Subcutaneous adipose tissue (tissue), 4 donors: Measurements from ENCODE around the gene KIDINS220. TPM values are rescaled to one million over a fixed set of nuclear protein-coding genes. Genes with fewer than 3 reads are reported as not detected.

Experiments
- total RNA-seq, 4 donors: library from RNA; depleted of rRNA; stranded (reverse); fragments of >200 nt; gene quantifications; one replicate each; pipeline ENCODE4 v1.1.0, GENCODE V29; 2016
- TF ChIP-seq, protein P1 (sequence below): fragments of 450-650 bp; IDR thresholded peaks from one replicate; pipeline ENCODE4 v1.5.1; 2016; ENCODE audit warnings: low read depth, mild to moderate bottlenecking, control low read depth, antibody characterized with exemption, moderate library complexity

Gene KIDINS220
- total RNA-seq, 4 donors from 2014 or later: 83.0 to 107 (median 88.9) TPM

DNA sequence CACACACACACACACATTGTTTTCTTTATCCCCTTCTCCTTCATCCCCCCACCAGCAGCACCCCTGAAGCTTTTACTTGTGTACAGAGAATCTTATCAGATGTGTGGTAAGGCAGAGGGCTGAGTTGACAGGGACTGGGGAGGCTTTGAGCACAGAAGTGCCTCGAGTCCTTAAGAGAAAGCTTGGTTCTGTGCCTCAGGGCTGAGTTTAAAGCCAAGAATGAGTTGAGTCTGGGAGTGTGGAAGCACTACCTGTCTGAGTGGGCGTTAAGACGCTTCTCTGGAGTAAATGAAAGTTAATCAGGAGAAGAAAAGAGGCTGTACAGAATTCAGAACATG is 152.9 kb downstream of the KIDINS220 start:
- TF ChIP-seq, protein P1, sequence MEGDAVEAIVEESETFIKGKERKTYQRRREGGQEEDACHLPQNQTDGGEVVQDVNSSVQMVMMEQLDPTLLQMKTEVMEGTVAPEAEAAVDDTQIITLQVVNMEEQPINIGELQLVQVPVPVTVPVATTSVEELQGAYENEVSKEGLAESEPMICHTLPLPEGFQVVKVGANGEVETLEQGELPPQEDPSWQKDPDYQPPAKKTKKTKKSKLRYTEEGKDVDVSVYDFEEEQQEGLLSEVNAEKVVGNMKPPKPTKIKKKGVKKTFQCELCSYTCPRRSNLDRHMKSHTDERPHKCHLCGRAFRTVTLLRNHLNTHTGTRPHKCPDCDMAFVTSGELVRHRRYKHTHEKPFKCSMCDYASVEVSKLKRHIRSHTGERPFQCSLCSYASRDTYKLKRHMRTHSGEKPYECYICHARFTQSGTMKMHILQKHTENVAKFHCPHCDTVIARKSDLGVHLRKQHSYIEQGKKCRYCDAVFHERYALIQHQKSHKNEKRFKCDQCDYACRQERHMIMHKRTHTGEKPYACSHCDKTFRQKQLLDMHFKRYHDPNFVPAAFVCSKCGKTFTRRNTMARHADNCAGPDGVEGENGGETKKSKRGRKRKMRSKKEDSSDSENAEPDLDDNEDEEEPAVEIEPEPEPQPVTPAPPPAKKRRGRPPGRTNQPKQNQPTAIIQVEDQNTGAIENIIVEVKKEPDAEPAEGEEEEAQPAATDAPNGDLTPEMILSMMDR: no peak

DNA sequence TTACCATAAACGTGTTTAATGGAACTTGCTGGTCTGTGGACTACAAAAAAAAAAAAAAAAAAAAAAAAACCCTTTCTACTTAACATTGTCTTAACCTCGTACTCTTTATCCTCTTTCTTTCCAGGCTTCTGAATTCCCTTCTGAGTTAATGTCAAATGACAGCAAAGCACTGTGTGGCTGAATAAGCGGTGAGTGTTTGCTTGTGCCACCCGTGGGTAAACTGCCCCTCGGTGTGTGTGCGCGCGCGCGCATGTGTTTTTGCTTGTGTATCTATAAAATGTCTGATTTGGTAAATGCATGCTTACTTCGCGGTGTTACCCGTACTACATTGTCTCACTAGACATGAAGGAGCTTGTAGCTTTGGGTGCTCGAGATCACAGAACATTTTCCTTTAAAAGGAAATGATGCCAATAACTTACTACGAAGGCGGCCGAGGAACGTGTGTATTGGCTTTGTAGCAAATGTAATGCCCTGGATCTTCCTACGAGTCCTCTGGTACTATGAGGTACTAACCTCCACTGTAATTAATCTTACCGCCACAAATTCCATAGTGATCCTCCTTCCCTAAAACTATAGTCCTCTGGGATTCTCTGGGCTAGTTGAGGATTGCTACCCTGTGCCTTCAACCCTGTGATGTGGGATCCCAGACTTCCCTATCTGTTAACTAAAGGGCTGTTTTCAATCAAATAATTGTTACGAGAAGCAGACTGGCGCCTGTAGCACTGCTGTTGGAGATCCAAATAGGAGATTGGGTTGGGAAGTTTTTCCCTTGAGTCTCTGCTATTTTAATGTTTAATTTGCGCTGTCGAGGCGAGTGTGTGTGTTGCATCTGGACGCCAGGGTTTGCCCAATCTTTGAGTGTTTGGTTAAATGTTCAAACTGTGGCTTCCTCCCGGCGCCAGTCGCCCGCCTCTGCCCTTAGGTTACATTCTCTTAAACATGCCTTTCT is 154.4 kb downstream of the KIDINS220 start:
- TF ChIP-seq, protein P1: no peak

DNA sequence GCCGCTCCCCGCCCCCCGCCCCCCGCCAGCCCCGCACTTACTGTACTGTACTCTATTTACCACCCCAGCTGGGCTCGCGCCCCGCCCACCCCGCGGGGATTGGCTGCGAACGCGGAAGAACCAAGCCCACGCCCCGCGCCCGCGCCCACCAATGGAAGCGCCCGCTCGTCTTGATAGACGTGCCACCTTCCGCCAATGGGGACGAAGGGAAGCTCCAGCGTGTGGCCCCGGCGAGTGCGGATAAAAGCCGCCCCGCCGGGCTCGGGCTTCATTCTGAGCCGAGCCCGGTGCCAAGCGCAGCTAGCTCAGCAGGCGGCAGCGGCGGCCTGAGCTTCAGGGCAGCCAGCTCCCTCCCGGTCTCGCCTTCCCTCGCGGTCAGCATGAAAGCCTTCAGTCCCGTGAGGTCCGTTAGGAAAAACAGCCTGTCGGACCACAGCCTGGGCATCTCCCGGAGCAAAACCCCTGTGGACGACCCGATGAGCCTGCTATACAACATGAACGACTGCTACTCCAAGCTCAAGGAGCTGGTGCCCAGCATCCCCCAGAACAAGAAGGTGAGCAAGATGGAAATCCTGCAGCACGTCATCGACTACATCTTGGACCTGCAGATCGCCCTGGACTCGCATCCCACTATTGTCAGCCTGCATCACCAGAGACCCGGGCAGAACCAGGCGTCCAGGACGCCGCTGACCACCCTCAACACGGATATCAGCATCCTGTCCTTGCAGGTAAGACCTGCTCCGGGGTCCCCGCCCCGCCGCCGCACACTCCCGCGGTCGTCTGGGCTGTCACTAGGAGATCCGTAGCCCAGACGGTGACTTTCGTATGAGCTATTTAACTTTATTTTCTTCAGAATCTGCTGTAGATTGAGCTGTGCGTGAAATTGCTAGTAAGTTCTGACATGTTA is 155.4 kb downstream of the KIDINS220 start, which contains the start of gene ID2:
Gene ID2, plus strand, starts transcription at position 271 of the 907 bp plus-strand sequence. Its CDS starts 110 bp downstream, at position 381.
- TF ChIP-seq, protein P1: no peak

DNA sequence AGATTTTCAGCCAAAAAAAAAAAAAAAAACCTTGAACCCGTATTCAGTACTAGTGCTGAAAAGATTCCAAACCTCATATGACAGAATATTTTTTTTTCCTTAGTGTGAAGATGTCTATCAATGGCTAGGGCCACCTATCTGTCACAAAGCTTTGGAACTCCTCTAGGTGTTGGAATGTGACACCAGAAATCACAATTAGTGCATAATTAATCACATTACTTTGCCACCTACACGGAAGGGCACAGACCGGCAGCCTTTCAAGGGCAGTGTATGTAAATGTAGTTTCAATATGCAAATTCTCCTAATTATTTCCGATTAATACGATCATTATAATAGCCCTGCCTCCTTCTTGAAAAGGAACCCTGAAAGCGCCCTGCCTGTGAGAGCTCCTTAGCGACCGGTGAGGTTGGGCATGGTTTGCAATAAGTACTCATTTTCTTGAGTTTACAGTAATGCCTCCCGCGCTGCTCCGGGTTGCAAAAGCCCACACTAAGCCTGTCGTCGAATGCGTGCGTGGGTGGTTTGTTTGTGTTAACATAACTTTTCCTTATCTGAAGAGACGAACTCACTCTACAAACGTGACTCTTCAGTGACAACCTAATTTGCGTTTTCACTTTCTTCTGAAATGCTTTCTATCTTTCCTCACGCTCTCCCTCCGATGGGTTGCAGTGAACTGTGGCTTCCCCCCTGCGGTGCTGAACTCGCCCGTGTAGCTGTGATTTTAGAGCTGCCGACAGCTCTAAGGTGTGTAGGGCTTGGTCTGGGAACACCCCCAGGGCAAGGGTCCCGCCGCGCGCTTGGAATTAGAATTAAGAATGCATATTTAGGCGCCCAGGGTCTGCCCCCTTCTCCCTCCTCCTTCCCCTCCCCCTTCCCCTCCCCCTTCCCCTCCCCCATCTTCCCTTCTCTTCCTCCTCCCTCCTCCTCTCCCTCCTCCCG is 156.3 kb downstream of the KIDINS220 start:
- TF ChIP-seq, protein P1: no peak

DNA sequence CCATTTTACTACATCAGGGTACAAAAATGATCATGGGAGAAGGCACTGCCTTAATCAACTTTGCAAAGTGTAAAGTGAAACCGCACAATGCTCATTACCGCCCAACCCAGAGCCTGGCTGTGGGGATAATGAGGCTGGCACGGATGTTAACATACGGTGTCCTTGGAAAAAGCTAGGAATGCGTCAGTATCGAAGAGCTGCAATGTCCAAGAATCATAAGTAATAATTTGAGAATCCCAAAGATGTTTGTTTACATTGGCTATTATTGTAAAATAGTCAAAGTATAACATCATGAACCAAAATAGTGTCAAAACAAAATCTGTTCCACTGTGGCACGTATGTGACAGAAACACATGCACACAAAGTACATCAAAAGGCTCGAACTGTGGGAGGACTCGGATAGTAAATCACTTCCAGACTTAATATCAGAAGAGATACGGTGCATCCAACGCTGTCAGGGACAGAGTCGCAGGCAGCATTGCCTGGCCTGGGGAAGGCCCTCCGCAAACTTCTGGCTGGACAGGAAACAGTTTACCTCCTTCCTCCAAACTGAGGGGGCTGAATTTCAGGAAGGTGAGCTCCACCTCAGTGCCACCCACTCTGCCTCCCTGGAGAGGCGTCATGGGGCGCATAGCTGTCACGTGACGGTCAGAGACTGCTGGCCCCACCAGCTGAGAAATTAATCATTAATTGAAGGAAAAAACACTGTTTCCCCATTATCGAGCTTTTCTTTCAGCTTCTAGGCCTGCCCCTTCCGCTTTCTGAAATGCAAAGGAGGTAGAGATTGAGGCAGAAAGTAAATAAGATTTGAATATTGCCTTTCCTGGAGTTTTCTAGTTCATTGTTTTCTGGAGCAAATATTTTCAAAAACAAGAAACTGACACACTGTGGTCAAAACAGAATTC is 157.3 kb downstream of the KIDINS220 start:
- TF ChIP-seq, protein P1: no peak

DNA sequence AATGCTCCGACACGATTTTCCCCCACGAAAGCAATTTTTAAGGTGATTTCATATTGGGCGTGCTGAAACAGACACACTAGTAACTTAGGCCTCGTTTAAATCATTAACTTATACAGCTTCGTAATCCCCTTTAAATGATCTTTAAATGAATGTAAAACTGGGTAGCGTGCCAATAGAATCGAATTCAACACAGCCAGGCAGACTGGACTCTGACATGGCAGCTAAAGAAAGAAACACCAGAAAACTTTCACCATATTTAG is 157.9 kb downstream of the KIDINS220 start:
- TF ChIP-seq, protein P1: no peak
